Measurements from ENCODE around the gene NBL1.
"Not testable (repeated sequence)": the region's sequence is repeated elsewhere in the genome, so short reads cannot be mapped to it uniquely, and the experiment has no call there.

Gene NBL1

GRCh38 chr1:19623523-19623922 is 20.6 kb upstream of the NBL1 start:
- DNase-seq, result no peak

- DNase-seq, result no peak
Measured at GRCh38 chr1:19625291-19625937, 18.7 kb upstream of the NBL1 start.

DNA sequence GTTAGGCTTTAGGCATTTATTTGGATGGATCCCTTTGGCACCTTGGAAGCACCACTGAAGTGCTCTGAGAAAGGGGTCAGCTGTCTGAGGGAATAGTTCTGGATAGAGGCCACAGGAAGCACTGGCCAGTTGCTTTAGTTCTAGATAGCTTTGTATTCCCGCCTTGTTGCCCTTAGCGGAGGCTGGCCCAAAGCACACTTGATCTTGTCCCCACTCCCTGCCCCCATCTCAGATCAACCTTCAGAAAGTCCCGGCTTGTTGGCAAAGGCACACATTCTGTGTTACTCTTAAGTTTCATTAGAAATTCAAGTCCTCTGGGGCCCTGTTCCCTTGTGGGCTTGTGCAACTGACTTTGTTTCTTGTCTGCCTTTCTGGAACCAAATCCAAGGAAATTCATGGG is 15.2 kb upstream of the NBL1 start:
- no peak for DNase-seq

DNA sequence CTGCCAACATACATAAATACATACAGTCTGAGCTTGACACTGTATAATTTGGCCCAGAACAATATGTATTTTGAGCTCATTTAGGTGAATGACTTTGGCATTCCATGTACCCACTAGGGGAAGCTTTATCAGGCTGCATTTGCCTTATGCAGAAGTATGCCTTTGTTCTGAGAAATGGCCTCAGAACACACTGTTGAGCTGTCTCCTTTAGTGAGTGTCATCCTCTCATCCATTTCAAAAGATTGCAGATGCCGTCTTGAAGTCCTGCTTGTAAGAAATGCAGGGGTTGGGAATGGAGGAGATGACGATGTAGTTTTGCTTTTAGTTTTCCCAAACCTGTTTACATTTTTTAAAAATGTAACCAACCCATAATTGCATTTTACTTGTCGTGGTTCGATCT is 14.8 kb upstream of the NBL1 start:
- DNase-seq, result no peak

GRCh38 chr1:19630192-19630591 is 13.9 kb upstream of the NBL1 start:
- not testable (repeated sequence) for DNase-seq

DNA sequence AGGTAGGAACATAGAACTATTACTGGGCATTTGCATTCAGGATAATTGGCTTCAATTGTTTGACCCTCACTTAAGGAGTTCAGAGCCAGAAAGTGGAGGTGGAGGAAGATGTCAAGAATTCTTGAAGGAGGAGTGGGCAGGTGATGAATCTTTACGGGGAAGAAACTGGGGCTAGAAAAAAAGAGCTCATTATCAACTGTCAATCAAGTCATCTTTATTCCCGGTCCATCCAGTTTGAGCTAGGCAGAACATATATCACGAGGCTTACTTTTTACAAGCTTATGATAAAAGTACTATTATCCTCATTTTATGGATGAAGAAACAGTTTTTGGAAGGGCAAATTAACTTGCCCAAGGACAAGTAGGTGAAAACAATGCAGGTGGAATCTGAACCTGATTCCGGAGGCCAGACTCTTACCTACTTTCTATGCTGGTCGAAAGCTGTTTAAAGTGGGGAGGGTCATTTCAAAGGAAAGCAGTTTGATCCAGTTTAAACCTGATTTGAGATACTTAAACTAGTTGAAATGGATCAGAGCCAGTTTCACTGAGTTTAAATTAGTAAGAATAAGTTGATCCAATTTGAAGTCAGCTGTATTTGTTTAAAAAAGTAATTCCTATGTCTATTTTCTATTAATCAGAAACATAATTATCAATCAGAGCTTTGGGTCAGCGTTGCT is 13.3 kb upstream of the NBL1 start:
- no peak for DNase-seq

- DNase-seq, result no peak
Measured at GRCh38 chr1:19632211-19632610, 11.9 kb upstream of the NBL1 start.

DNA sequence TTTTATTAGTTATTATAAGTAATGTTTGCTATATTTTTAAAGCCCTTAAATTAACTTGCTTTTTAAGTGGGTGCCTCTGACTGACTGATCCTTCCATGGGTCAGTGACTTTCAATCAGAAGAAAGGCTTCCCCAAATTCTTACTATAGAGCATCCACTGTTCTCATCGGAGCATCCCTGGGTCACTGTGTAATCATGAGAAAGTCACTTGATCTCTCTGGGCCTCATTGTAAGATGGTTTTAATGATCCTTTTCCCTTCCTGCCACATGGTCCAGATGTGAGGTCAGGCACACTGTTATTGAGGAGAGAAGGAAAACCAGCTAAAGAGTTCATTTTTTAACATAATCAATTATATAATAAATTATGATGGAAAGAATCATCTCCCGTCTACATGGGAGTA is 11.0 kb upstream of the NBL1 start:
- no peak for DNase-seq

DNA sequence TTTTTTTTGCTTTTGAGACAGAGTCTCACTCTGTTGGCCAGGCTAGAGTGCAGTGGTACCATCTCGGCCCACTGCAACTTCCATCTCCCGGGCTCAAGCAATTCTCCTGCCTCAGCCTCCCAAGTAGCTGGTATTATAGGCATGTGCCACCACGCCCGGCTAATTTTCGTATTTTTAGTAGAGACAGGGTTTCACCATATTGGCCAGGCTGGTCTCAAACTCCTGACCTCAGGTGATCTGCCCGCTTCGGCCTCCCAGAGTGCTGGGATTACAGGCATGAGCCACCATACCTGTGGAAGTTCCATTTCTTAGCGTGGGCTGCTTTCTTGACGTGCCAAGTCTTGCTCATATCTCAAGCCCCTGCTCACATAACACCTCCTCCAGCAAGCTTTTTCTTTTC is 9.0 kb upstream of the NBL1 start:
- DNase-seq, result not testable (repeated sequence)

DNA sequence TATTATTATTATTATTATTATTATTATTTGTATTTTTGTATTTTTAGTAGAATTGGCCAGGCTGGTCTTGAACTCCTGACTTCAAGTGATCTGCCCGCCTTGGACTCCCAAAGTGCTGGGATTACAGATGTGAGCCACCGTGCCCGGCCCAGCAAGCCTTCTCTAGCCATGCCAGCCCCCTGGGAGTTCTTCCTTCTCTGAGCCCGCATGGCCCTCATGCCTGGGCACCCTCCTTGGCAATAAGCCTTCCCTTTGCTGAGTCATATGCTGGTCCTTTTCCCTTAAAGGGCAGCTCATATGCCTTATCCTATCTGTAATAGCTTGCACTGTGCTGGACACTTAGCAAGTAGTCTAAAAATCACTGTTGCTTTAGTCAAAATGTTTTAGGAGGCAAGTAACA is 8.5 kb upstream of the NBL1 start:
- DNase-seq, result no peak

GRCh38 chr1:19636065-19636464 is 8.0 kb upstream of the NBL1 start:
- no peak for DNase-seq

GRCh38 chr1:19636749-19637148 is 7.4 kb upstream of the NBL1 start:
- DNase-seq, result not testable (repeated sequence)

GRCh38 chr1:19637606-19638005 is 6.5 kb upstream of the NBL1 start:
- DNase-seq, result no peak

DNA sequence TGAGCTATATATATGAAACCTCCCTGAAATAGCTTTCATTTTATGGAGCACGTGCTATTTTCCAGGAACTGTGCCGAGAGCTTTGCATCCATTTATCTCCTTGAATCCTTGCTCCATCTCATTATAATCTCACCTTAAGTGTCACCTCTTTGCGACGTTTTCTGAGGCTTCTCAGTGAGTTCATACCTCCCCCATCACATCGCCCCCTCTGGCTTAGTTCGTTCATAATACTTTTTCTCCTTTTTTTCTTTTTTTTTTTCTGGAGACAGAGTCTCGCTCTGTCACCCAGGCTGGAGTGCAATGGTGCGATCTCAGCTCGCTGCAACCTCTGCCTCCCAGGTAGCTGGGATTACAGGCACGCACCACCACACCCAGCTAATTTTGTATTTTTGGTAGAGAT is 4.9 kb upstream of the NBL1 start:
- not testable (repeated sequence) for DNase-seq

DNA sequence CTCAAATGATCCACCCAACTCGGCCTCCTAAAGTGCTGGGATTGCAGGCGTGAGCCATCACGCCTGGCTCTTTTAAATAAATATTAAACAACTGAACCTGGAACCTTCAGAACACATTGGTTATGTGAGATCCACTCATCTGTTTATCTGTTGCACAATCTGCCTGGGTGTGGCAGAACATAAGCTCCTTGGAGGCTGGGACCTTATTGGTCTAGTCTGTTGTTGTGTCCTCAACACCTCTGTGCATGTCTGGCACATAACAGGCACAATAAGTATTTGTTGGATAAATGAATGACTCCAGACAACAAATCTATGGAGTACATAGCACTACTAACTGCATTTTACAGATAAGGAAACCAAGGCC is 4.1 kb upstream of the NBL1 start:
- DNase-seq, result no peak

GRCh38 chr1:19640363-19641316 is 3.5 kb upstream of the NBL1 start:
- DNase-seq, result no peak

DNA sequence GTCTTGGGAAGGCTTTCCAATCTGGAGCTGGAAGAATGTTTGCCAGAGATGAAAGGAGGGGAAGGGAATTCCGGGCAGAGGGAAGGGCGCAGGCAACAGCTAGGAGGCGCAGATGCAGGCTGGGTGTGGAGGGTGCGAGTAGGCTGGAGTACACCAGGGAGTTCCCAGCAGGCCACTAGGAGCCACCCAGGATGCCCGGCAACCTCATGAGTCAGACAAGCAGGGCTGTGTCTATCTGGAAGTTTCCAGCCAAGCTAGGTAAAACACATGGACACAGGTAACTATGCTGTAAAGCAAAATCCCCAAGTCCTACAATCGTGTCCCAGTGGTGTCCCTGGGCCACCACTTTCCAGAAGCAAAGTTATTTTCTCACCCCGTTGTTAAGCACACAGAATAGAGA is 990 bp upstream of the NBL1 start:
- no peak for DNase-seq

- DNase-seq, result no peak
Measured at GRCh38 chr1:19644395-19644680, 227 bp downstream of the NBL1 start.

- DNase-seq, result peak; percentile 2
Measured at GRCh38 chr1:19644681-19645410, 735 bp downstream of the NBL1 start.

DNA sequence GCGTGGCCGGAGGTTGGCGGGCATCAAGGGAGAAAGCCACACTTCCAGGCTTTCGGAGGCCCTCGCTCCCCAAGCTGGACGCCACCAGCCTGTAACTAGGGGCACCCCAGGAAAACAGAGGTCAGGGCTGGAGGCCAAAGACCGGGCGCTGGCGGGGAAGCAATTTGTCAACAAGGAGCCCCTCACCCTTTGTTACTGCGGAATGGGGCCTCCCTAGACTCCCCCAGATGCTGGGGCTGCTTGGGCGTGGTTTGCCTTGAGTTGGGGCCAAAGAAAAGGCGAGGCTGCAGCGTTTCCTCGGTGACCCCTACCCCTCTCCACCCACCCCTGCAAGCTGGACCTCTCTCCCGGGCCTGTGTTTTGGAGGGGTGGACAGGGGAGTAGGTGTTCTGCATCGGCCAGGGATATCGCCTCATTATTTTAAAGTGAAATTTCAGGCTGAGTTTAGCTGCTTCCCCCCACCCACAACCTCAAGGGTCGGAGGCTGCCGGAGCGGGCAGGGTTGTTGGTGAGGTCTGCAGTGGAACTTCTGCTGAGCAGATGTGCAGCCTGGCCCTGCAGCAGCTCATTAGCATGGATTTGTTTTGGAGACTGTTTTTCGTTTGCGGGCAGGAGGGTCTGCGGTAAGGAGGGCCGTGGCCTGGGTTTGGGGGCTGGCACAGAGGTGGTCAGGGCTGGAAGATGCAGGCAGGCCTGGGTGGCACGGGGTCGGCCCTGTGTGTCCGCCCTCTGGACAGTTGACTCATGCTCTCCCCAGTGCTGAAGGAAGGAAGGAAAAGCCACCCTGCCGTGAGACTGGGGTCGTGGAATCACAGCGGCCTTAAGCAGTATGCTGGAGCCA is 1.5 kb downstream of the NBL1 start:
- no peak for DNase-seq

- DNase-seq, result no peak
Measured at GRCh38 chr1:19646377-19647319, 2.5 kb downstream of the NBL1 start.
